ENCODE results near the gene NOX3. TPM values are rescaled to one million over a fixed set of nuclear protein-coding genes. Genes with fewer than 3 reads are reported as not detected.

NOX3 gene
- total RNA-seq, 1 donor from 2014 or later: not detected

DNA sequence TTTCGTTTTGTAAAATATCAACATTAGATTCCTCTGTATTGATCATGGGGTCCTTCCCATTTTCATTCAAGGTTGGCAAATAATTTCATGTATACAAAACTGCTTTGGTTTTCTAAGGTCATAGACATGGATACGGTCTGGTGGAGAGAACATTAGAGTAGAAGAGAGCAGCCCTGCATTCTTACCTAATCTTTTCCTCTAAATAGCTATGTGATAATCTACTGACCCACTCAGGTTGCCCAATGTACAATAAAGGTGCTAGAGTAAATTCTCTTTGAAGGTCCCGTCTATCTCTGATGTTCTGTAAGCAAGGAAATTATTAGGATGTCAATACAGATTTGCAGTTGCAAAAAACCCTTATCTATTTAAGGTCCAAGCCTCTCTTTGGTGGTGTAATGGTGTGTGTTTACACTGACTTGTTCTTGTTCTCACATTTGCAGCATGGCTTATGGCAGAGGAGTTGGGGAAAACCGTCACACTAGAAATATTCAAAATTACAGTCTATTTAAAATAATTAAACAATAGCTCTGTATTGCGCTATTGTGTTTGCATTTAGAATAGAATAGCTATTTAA is 31.2 kb upstream of the NOX3 start:
- Histone ChIP-seq H3K27ac (no peak overlapping the region), H3K4me1 (no peaks in the 10 kb centered on the region), H3K4me3 (no peak overlapping the region), H3K9me3 (no peaks in the 10 kb centered on the region), H3K36me3 (no peaks in the 10 kb centered on the region), H3K27me3 (no peaks in the 10 kb centered on the region)
- intact Hi-C loops (cut with DNase I): no loop called here
- TF ChIP-seq POLR2A (IDR thresholded peaks at IDR 0.05): no peak
- TF ChIP-seq POLR2AphosphoS5 (IDR thresholded peaks at IDR 0.05; ENCODE audit: insufficient read depth in 1 of 2, low read depth in 1 of 2): no peak
- TF ChIP-seq, protein P1, sequence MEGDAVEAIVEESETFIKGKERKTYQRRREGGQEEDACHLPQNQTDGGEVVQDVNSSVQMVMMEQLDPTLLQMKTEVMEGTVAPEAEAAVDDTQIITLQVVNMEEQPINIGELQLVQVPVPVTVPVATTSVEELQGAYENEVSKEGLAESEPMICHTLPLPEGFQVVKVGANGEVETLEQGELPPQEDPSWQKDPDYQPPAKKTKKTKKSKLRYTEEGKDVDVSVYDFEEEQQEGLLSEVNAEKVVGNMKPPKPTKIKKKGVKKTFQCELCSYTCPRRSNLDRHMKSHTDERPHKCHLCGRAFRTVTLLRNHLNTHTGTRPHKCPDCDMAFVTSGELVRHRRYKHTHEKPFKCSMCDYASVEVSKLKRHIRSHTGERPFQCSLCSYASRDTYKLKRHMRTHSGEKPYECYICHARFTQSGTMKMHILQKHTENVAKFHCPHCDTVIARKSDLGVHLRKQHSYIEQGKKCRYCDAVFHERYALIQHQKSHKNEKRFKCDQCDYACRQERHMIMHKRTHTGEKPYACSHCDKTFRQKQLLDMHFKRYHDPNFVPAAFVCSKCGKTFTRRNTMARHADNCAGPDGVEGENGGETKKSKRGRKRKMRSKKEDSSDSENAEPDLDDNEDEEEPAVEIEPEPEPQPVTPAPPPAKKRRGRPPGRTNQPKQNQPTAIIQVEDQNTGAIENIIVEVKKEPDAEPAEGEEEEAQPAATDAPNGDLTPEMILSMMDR (IDR thresholded peaks at IDR 0.05): no peak
- DNase-seq (ENCODE audit: extremely low spot score in 2 of 2): no peak

DNA sequence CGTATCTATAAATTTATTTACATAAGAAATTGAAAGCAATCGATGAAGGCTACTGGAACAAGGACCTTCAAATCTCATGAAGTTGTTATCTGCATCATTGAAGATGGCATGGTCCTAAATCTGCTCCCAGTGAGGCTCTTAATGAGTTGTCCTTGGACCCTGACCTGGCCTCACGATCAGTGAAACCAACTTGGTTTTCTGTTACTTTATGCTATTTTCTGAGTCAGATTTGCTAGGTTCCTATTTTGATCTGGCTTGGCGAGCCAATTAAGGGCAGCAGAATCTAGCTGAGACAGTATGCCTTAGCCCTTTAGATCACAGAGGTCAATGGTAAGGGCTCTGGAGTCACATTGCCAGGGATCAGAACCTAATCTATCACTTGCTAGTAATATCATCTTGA is 30.1 kb upstream of the NOX3 start:
- Histone ChIP-seq H3K27ac (no peak overlapping the region), H3K4me1 (no peaks in the 10 kb centered on the region)
- TF ChIP-seq, protein P1 (IDR thresholded peaks at IDR 0.05): no peak
- TF ChIP-seq POLR2AphosphoS5 (IDR thresholded peaks at IDR 0.05; ENCODE audit: insufficient read depth in 1 of 2, low read depth in 1 of 2): no peak

DNA sequence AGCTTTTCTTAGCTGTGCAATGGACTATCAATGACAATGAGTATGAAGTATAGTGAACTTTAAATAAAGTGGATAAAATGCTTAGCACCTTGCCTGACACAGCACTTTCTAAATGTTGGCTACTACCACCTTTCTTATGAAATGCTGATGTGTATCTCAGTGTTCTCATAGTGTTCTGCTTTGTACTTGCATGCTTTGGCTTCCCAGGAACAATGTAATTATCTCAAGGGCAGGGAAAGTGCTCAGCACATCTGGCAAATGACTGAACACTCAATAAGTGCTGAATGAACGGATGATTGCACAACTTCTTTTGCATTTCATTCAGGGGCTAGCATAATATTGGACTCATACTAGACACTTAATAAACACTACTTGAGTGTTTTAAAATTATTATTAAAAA is 28.2 kb upstream of the NOX3 start:
- no peaks in the 10 kb centered on the region for H3K4me1 ChIP-seq
- DNase-seq (ENCODE audit: extremely low spot score in 2 of 2): no peak
- H3K4me3 ChIP-seq: no peak overlapping the region
- no peak overlapping the region for H3K27ac ChIP-seq
- no peaks in the 10 kb centered on the region for H3K27me3 ChIP-seq
- H3K9me3 ChIP-seq: no peaks in the 10 kb centered on the region
- H3K36me3 ChIP-seq: no peaks in the 10 kb centered on the region
- intact Hi-C loops (cut with DNase I): no loop called here
- TF ChIP-seq POLR2A (IDR thresholded peaks at IDR 0.05) (no peak), POLR2AphosphoS5 (IDR thresholded peaks at IDR 0.05; ENCODE audit: insufficient read depth in 1 of 2, low read depth in 1 of 2) (no peak)
- TF ChIP-seq, protein P1 (IDR thresholded peaks at IDR 0.05): no peak

More for the DNA sequence above, 30.1 kb upstream of the NOX3 start:
- DNase-seq (ENCODE audit: extremely low spot score in 2 of 2): no peak
- no peak overlapping the region for H3K4me3 ChIP-seq
- H3K36me3 ChIP-seq: no peaks in the 10 kb centered on the region
- intact Hi-C loops (cut with DNase I): no loop called here
- H3K9me3 ChIP-seq: no peaks in the 10 kb centered on the region
- H3K27me3 ChIP-seq: no peaks in the 10 kb centered on the region

DNA sequence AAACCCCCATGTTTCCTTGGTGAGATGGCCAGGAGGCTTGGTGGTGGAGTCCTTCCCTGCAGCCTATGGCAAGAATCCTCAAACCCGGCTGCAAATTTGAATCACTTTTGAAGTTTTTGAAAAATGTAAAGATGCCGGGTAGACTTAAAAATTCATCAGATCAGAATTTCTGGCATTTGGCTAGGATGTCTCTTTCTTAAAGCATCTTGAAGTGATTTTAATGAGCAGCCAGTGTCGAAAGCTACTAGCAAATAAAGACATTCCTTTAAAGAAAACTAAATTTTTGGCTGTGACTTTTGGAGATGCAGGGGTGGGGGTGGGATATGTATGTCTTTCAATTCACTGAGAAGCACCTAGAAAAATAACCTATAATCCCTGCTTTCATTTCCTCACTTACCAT is 25.6 kb upstream of the NOX3 start:
- TF ChIP-seq POLR2AphosphoS5 (IDR thresholded peaks at IDR 0.05; ENCODE audit: insufficient read depth in 1 of 2, low read depth in 1 of 2) (no peak), POLR2A (IDR thresholded peaks at IDR 0.05) (no peak)
- TF ChIP-seq, protein P1 (IDR thresholded peaks at IDR 0.05): no peak
- intact Hi-C loops (cut with DNase I): no loop called here
- H3K27me3 ChIP-seq: no peaks in the 10 kb centered on the region
- no peaks in the 10 kb centered on the region for H3K4me1 ChIP-seq
- no peak overlapping the region for H3K27ac ChIP-seq
- DNase-seq (ENCODE audit: extremely low spot score in 2 of 2): no peak
- H3K36me3 ChIP-seq: no peaks in the 10 kb centered on the region
- no peaks in the 10 kb centered on the region for H3K9me3 ChIP-seq
- no peak overlapping the region for H3K4me3 ChIP-seq

DNA sequence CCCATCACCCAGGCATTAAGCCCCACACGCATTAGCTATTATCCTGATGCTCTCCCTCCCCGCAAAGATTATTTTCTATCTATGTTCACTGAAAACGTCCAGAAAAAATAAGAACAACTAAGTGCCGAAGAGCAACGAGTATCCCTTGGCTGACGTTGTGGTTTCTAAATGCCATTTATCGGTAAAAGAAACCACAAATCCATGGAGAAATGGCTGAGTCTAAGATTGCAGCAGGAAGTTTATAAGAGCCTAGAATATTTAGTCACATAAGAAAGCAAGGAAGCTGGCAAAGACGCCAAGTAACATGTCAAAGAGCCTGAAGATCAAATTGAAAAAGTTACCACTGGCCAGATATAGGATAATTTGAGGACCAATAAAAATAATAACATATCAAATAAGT is 18.1 kb upstream of the NOX3 start:
- no peaks in the 10 kb centered on the region for H3K9me3 ChIP-seq
- intact Hi-C loops (cut with DNase I): no loop called here
- H3K4me1 ChIP-seq: no peaks in the 10 kb centered on the region
- no peak for TF ChIP-seq POLR2A (IDR thresholded peaks at IDR 0.05)
- TF ChIP-seq POLR2AphosphoS5 (IDR thresholded peaks at IDR 0.05; ENCODE audit: insufficient read depth in 1 of 2, low read depth in 1 of 2): no peak
- TF ChIP-seq, protein P1 (IDR thresholded peaks at IDR 0.05): no peak
- no peak overlapping the region for H3K27ac ChIP-seq
- no peak for DNase-seq (ENCODE audit: extremely low spot score in 2 of 2)
- H3K36me3 ChIP-seq: no peaks in the 10 kb centered on the region
- H3K4me3 ChIP-seq: no peak overlapping the region
- no peaks in the 10 kb centered on the region for H3K27me3 ChIP-seq

Measured in vagina (tissue), 2 donors.